GM23248 (cell line): ENCODE results near the gene GNL3.

ENCODE experiments used
- EZH2 ChIP-seq: fragments of 200-600 bp; sonication (generic); IDR thresholded peaks from 2 replicates; pipeline ENCODE4 v1.6.1; 2018; ENCODE audit warnings: antibody characterized with exemption, mild to moderate bottlenecking; ENCODE audit not compliant: insufficient read depth, poor library complexity, severe bottlenecking
- EZH2phosphoT487 ChIP-seq: fragments of 200-600 bp; sonication (generic); IDR thresholded peaks from 2 replicates; pipeline ENCODE4 v1.6.1; 2018; ENCODE audit warnings: antibody characterized with exemption, moderate library complexity, mild to moderate bottlenecking, low read depth; ENCODE audit not compliant: insufficient read depth

GRCh38 chr3:52690560-52690959 is 4.7 kb downstream of the GNL3 start:
- no peak for TF ChIP-seq EZH2phosphoT487
- TF ChIP-seq EZH2: no peak
